Myocyte (in vitro differentiated cells): ENCODE results near the gene TPSAB1. TPM values are rescaled to one million over a fixed set of nuclear protein-coding genes. Genes with fewer than 3 reads are reported as not detected.
"Not testable (repeated sequence)": the region's sequence is repeated elsewhere in the genome, so short reads cannot be mapped to it uniquely, and the experiment has no call there.

Experiments
- DNase-seq: peaks from one replicate; pipeline ENCODE4 v3.0.0-alpha.2; 2012; ENCODE audit warnings: low read depth
- total RNA-seq: library from RNA; depleted of rRNA; stranded (reverse); fragments of >200 nt; gene quantifications from 2 replicates; pipeline ENCODE4 v1.2.3, GENCODE V29; 2014

The TPSAB1 gene
- total RNA-seq, 1 donor from 2014 or later, result not detected

DNA sequence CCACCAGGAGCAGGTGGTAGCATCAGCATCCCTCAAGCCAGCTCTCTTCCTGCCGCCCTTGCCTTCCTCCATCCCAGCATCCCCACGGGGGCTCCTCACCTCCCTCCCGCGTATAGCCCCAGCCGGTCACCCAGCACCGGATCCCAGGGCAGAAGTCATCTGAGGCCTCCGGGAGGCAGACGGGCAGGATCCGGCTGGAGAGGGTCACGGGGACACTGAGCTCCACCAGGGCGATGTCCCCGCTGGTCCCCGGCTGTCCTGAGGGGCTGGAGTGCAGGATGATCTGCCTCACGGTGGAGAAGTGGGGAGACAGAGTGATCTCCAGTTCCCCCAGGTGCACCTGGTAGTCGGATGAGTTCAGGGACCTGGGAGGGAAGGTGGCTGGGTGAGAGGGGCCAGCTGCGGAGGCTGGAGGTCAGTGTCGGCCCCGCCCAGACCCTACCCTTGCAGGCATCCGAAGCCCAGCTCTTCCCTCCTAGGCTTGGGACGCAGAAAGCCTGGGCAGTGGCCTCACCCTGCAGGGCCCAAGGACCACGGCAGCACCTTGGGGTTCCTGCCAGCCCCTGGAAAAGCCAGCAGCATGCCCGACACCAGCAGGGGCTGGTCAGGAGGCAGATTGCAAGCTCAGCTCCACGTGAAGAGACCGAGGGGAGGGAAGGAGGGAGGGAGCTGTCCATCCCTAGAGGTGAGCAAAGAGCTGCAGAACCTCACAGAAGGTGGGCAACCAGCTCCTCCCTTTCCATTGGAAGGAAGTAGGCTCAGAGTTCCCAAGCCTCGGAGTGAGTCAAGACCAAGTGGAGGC is 17.8 kb upstream of the TPSAB1 start:
- DNase-seq, result no peak

DNA sequence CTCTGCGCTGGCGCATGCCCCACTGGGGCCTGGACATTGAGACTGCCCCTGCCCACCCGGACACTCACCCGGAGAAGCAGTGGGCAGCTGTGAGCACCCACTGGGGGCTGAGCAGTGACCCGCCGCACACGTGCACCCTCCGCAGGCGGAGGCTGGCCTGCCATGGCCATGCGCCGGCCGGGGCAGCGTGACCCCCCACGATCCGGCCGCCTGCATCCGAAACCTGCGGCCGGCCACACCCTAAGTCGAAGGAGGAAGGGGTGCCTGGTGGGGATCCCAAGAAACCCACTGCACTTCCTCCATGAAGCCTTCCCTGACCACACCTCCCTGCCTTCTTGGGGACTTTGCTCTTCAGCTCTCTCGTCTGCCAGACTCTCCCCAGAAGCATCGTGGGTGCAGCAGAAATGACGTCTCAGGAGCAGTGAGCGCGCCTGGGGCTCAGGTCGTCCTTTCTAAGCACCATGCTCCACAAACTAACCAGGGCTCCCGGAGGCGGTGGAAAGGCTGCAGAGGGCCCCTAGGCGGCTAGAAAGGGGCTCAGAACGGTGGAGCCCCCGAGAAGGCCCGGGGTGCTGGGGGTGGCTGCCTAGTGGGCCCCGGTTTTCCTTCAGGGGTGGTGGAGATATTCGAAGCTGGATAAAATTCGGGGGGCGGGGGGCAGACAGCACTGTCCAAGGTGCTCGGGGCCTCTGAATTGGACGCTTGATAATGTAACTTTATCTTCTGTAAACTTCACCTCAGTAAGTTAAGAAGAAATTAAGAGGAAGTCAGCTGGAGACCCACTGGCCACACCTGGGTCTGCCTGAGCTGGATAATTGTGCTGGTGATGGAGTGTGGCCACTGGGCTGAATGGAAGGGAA is 16.9 kb upstream of the TPSAB1 start:
- no peak for DNase-seq

DNA sequence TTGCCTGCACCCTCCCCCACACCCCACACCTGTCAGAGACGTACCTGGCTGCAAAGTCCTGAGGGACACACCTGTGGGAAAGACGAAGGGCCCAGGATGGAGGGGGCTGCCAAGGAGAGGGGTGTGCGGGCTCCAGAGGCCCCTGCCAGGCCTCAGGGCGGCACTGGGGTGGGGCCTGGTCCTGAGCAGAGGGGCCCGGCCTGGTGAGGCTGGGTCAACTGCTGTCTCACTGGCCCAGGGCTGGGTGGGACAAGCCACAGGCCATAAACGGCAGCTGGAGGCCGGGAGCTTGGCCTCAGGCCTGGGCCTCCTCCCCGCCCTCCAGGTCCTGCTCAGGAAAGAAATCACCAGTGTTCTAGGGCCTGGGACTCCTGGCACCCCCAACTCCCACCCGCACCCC is 15.9 kb upstream of the TPSAB1 start:
- no peak for DNase-seq

DNA sequence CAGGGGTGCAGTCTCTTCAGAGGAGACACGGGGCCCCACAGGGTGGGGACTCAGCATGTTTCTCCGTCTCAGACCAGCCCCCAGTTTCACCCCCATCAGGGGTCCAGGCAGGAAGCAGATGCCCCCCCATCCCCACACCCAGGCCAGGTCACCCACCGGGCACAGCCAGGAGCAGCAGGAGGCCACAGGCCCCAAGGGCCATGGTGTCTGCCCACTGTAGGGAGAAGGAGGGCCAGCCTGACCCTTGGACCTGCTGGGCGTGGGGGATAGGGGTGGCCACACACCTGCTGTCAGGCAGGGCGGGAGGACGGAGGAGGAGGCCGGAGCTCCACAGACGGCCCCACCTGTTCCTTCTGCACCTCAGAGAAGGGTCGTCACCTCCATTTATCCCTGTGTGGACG is 15.5 kb upstream of the TPSAB1 start, which contains the start of gene TPSG1:
Gene TPSG1 (minus strand): TSS at position 218 of the 401 bp plus-strand sequence. CDS start 16 bp downstream, at position 202.
- no peak for DNase-seq

- not testable (repeated sequence) for DNase-seq
Measured at GRCh38 chr16:1225728-1226311, 14.7 kb upstream of the TPSAB1 start.

DNA sequence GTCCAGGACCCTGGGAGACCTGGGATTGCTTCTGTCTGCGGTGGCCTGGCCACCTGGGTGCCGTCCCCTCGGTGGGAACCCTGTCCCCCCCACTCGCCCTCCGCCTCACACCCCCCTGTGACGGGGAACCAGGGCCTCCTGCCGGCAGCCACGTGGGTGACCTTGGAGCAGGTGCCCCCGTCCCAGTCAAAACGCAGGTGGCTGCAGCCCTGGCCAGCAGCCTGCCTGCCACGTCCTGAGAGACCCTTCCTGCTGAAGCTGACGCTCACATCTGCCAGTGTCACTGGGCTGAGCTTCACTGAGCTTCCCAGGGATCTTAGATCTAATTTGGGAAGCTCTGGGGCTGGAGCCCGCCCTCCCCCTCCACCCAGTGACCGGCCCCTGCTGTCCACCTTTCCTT is 13.8 kb upstream of the TPSAB1 start:
- not testable (repeated sequence) for DNase-seq

GRCh38 chr16:1228227-1228626 is 12.3 kb upstream of the TPSAB1 start:
- not testable (repeated sequence) for DNase-seq

GRCh38 chr16:1229476-1229875 is 11.0 kb upstream of the TPSAB1 start:
- not testable (repeated sequence) for DNase-seq

- not testable (repeated sequence) for DNase-seq
Measured at GRCh38 chr16:1230084-1230470, 10.4 kb upstream of the TPSAB1 start, which contains the start of gene TPSB2. Gene TPSB2, minus strand, starts transcription at chr16:1230184. Its CDS starts 233 bp downstream, at chr16:1229951.

DNA sequence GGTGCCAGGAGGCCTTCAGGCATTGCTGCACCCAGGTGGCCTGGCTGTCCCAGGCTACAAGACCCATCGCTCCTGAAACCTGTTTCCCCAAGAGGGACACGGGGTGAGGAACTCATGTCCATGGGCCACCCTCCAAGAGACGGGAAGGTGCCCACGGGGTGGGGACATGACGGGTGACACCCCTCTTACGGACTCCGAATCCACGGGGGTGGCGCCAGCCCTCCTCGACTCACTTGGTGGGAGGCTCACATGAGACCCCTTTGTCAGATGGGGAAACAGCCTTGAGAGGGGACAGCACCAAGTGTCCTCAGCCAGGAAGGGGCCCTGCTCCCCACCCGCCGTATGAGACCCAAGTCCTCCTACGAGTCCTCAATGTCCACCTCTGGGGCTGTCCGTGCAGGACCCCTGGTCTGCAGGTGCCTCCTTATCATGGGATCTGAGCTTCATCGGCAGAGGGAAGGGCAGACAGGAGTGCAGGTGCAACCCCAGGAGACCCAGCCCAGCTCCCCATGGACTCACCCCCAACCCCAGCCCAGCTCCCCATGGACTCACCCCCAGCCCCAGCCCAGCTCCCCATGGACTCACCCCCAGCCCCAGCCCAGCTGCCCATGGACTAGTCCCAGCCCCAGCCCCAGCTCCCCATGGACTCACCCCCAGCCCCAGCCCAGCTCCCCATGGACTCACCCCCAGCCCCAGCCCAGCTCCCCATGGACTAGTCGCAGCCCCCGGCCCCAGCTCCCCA is 9.9 kb upstream of the TPSAB1 start:
- not testable (repeated sequence) for DNase-seq

- DNase-seq, result not testable (repeated sequence)
Measured at GRCh38 chr16:1231301-1231700, 9.2 kb upstream of the TPSAB1 start.

- not testable (repeated sequence) for DNase-seq
Measured at GRCh38 chr16:1232049-1232748, 8.3 kb upstream of the TPSAB1 start.

DNA sequence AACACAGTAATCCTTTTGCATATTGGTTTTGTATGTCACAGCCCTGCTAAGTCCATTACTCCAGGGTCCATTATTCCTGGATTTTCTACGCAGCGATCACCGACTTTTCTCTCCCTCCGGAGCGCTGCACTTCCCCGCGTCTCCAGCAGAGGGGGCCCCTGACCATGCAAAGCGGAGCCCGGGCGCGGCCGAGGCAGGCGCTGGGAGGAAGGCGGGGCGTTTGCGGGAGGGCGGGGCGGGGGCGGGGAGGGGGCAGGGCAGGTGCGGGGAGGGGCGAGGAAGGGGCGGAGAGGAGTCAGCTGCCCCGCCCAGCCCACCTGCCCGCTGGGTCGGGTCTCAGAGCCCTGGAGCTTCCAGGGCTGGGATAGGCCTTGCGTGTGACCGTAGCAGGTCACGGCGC is 3.8 kb upstream of the TPSAB1 start:
- not testable (repeated sequence) for DNase-seq

DNA sequence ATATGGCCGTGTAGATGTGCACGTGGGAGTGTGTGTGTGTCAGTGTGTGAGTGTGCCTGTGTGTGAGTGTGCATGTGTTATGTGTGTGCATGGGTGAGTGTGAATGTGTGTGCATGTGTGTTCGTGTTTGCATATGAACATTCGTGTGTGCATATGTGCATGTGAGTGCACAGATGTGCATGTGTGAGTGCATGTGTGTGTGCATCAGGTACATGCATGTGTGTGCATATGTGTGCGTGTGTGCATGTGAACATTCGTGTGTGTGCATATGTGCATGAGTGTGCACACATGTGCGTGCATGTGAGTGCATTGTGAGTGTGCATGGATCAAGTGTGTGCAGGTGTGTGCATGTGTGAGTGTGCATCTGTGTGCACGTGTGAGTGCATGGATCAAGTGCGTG is 2.5 kb upstream of the TPSAB1 start:
- DNase-seq, result no peak

- DNase-seq, result not testable (repeated sequence)
Measured at GRCh38 chr16:1238909-1239308, 1.6 kb upstream of the TPSAB1 start.

DNA sequence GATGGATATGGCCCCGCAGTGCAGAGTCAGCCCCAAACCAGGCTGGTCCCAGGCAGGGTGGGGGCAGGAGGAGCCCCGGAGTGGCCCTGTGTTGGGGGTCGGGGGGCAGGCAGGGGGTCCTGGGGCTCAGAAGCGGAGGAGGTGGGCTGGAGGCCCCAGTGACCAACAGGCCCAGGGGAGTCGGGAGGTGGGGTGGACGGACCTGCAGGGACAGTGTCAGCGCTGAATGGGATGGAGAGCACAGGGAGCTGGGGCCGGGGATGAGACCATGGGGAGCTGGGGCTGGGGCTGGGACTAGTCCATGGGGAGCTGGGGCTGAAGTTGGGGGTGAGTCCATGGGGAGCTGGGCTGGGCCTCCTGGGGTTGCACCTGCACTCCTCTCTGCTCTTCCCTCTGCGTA is 930 bp upstream of the TPSAB1 start:
- DNase-seq, result not testable (repeated sequence)

DNA sequence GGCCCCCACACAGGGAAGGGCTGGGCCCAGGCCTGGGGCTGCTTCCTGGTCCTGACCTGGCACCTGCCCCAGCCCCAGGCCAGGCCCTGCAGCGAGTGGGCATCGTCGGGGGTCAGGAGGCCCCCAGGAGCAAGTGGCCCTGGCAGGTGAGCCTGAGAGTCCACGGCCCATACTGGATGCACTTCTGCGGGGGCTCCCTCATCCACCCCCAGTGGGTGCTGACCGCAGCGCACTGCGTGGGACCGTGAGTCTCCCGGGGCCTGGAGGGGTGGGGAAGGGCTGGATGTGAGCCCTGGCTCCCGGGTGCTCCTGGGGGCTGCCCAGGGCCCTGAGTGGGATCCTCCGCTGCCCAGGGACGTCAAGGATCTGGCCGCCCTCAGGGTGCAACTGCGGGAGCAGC is 576 bp downstream of the TPSAB1 start:
- DNase-seq, result not testable (repeated sequence)

DNA sequence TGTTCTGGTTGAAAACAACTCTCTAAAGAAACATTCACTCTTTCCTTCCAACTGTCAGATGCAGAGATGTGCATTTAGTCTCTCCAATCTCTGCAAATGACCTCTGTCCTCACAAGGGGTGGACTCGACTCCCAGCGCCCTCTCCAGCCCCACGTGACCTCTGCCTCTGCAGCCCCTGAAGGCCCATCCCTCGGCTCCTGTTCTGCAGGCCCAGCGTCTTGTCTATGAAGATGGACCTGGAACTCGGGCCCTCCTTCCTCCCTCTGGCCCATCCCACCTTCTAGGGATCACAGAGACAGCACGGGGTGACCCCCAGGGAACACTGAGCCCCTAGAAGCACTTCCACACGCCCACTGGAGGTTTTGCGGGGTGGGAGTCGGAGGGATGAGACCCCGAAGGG is 2.9 kb downstream of the TPSAB1 start:
- DNase-seq, result not testable (repeated sequence)

DNA sequence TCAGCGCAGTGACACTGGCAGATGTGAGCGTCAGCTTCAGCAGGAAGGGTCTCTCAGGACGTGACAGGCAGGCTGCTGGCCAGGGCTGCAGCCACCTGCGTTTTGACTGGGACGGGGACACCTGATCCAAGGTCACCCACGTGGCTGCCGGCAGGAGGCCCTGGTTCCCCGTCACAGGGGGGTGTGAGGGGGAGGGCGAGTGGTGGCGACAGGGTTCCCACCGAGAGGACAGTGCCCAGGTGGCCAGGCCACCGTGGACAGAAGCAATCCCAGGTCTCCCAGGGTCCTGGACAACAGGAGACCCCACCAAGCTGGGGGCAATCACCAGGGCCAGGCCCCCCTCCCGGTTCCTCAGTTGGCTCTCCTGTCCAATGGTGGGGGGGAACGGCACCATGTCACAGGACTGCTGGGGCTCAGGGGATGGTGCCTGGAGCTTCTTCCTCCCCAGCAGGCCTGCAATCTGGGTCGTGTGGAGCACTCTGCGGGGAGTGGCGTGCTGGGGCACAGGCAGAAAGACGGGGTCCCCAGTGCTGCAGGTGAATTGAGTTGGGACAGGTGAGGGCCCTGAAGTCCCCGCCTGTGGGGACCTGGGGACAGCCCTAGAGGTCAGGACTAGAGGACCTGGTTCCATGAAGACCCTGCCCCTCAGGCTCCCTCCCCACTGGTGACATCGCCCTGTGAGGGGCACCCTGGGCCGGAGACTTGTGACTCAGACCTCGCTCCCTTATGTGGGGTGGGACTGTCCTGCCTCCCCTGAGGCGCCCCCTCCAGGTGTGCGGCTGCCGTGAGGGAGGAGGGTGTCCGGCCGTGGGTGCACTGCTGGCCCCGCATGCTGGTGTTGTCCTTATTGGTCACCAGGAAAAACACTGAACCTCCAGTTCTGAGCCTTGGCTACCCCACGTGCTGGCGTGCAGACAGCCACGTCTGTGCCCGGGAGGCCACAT is 3.7 kb downstream of the TPSAB1 start:
- DNase-seq, result not testable (repeated sequence)
